Liver (tissue), 9 donors: ENCODE results near the gene IGFL4. TPM values are rescaled to one million over a fixed set of nuclear protein-coding genes. Genes with fewer than 3 reads are reported as not detected.

Source experiments
- DNase-seq: peaks from one replicate; pipeline ENCODE4 v3.0.0-alpha.2; 2017; ENCODE audit warnings: low spot score
- H3K27ac ChIP-seq, 2 donors: one replicate each; pipeline ENCODE4 v1.7.0; 2013; ENCODE audit warnings: inconsistent platforms in 2 of 2, low read length in 2 of 2, control low read depth in 1 of 2, low read depth in 1 of 2, mild to moderate bottlenecking in 1 of 2
- H3K27me3 ChIP-seq, 4 donors: one replicate each; pipeline versions ENCODE4 v1.6.1 to v1.7.0; 2013; ENCODE audit warnings: low read length in 3 of 4, inconsistent platforms in 1 of 4, mild to moderate bottlenecking in 1 of 4, moderate library complexity in 1 of 4; ENCODE audit not compliant: control insufficient read depth in 4 of 4, insufficient read depth in 4 of 4
- H3K36me3 ChIP-seq, 4 donors: one replicate each; pipeline versions ENCODE4 v1.6.1 to v1.7.0; 2013; ENCODE audit warnings: low read length in 3 of 4, mild to moderate bottlenecking in 3 of 4, low read depth in 1 of 4, moderate library complexity in 1 of 4; ENCODE audit not compliant: control insufficient read depth in 4 of 4, insufficient read depth in 3 of 4
- H3K4me1 ChIP-seq, 4 donors: one replicate each; pipeline versions ENCODE4 v1.6.1 to v1.7.0; 2013; ENCODE audit warnings: low read length in 3 of 4, mild to moderate bottlenecking in 3 of 4, moderate library complexity in 1 of 4; ENCODE audit not compliant: control insufficient read depth in 4 of 4, insufficient read depth in 4 of 4
- H3K4me3 ChIP-seq, 3 donors: one replicate each; pipeline versions ENCODE4 v1.6.1 to v1.7.0; 2013; ENCODE audit warnings: low read length in 3 of 3, control low read depth in 1 of 3, low read depth in 1 of 3, mild to moderate bottlenecking in 1 of 3
- H3K9ac ChIP-seq, 2 donors: one replicate each; pipeline ENCODE4 v1.7.0; 2013; ENCODE audit warnings: low read length in 2 of 2, mild to moderate bottlenecking in 2 of 2, moderate library complexity in 2 of 2, control low read depth in 1 of 2, low read depth in 1 of 2
- H3K9me3 ChIP-seq, 4 donors: one replicate each; pipeline versions ENCODE4 v1.6.1 to v1.7.0; 2013; ENCODE audit warnings: low read length in 3 of 4; ENCODE audit not compliant: control insufficient read depth in 4 of 4
- ATF3 ChIP-seq: IDR thresholded peaks from 2 replicates; pipeline ENCODE4 v1.6.1; 2016; ENCODE audit warnings: antibody characterized with exemption
- FOXA1 ChIP-seq: IDR thresholded peaks from 2 replicates; pipeline ENCODE4 v1.6.1; 2016; ENCODE audit warnings: antibody characterized with exemption
- FOXA2 ChIP-seq: IDR thresholded peaks from 2 replicates; pipeline ENCODE4 v1.6.1; 2016; ENCODE audit warnings: antibody characterized with exemption
- JUND ChIP-seq, 2 donors: IDR thresholded peaks; 2 replicates each; pipeline ENCODE4 v1.6.1; 2016; ENCODE audit warnings: antibody characterized with exemption in 2 of 2
- MAX ChIP-seq: IDR thresholded peaks from 2 replicates; pipeline ENCODE4 v1.6.1; 2016; ENCODE audit warnings: antibody characterized with exemption
- RAD21 ChIP-seq, 2 donors: IDR thresholded peaks; 2 replicates each; pipeline ENCODE4 v1.6.1; 2016; ENCODE audit warnings: antibody characterized with exemption in 2 of 2, mild to moderate bottlenecking in 2 of 2
- REST ChIP-seq: IDR thresholded peaks from 2 replicates; pipeline ENCODE4 v1.6.1; 2016; ENCODE audit warnings: antibody characterized with exemption, mild to moderate bottlenecking
- RXRA ChIP-seq, 2 donors: IDR thresholded peaks; 2 replicates each; pipeline ENCODE4 v1.6.1; 2017 to 2018; ENCODE audit warnings: antibody characterized with exemption in 2 of 2, mild to moderate bottlenecking in 1 of 2
- SP1 ChIP-seq: IDR thresholded peaks from 2 replicates; pipeline ENCODE4 v1.6.1; 2018; ENCODE audit warnings: antibody characterized with exemption, mild to moderate bottlenecking
- YY1 ChIP-seq: IDR thresholded peaks from 2 replicates; pipeline ENCODE4 v1.6.1; 2016; ENCODE audit warnings: antibody characterized with exemption, mild to moderate bottlenecking
- WGBS: extraction: QIAGEN DNeasy Blood & Tissue Kit; methylation state at CpG from one replicate; pipeline ENCODE4 v1.1.7; 2013; 5-methylcytosine and 5-hydroxymethylcytosine counted together
- polyA plus RNA-seq, 2 donors: library from polyadenylated mRNA; stranded (reverse) in 1 of 2; unstranded in 1 of 2; fragments of 200-250 nt in 1 of 2; fragments of >200 nt in 1 of 2; fragmentation: Nextera tagmentation in 1 of 2; extraction: Ambion mirVana in 1 of 2; gene quantifications; one replicate each; pipeline versions ENCODE4 v1.2.1 to v1.2.3, GENCODE V29; 2013 to 2015
- total RNA-seq, 2 donors: library from RNA; depleted of rRNA; stranded (reverse); fragments of >200 nt; gene quantifications; one replicate each; pipeline ENCODE4 v1.2.3, GENCODE V29; 2014
- donor health status: healthy.
- donor health status: healthy.
- donor health status: healthy.
- donor health status: healthy.
- donor health status: healthy.

IGFL4 gene
- total and polyA plus RNA-seq, 4 donors, result not detected

GRCh38 chr19:46031781-46032596, 8.8 kb downstream of the IGFL4 start:
- Histone ChIP-seq H3K4me1 (peaks cover 0 to 3% (median under 1%) of the 10 kb centered on the region in 4 donors), H3K36me3 (no peaks in the 10 kb centered on the region), H3K27me3 (no peaks in the 10 kb centered on the region), H3K9ac (no peak overlapping the region), H3K27ac (no peak overlapping the region), H3K9me3 (no peaks in the 10 kb centered on the region), H3K4me3 (no peak overlapping the region)
- no peak for TF ChIP-seq MAX
- TF ChIP-seq JUND (IDR thresholded peaks at IDR 0.05), result no peak
- 80% methylated on average over 5 of the region's 5 CpGs for whole genome bisulfite sequencing
- no peak for DNase-seq

GRCh38 chr19:46030812-46031550, 9.8 kb downstream of the IGFL4 start:
- Histone ChIP-seq H3K9ac (no peak overlapping the region), H3K27me3 (no peaks in the 10 kb centered on the region), H3K36me3 (no peaks in the 10 kb centered on the region), H3K4me1 (peaks cover 0 to 3% (median under 1%) of the 10 kb centered on the region in 4 donors), H3K27ac (no peak overlapping the region), H3K4me3 (no peak overlapping the region), H3K9me3 (no peaks in the 10 kb centered on the region)
- WGBS, result 72% methylated on average over 12 of the region's 12 CpGs
- no peak for DNase-seq
- no peak for TF ChIP-seq FOXA1
- TF ChIP-seq SP1, result no peak
- no peak for TF ChIP-seq JUND (IDR thresholded peaks at IDR 0.05)
- no peak for TF ChIP-seq ATF3
- TF ChIP-seq RAD21 (IDR thresholded peaks at IDR 0.05), result no peak
- no peak for TF ChIP-seq YY1
- no peak for TF ChIP-seq RXRA (IDR thresholded peaks at IDR 0.05)
- no peak for TF ChIP-seq REST

- Histone ChIP-seq H3K9me3 (no peaks in the 10 kb centered on the region), H3K4me3 (no peak overlapping the region), H3K9ac (no peak overlapping the region), H3K27ac (no peak overlapping the region), H3K4me1 (peaks cover 0 to 3% (median under 1%) of the 10 kb centered on the region in 4 donors), H3K36me3 (no peaks in the 10 kb centered on the region), H3K27me3 (no peaks in the 10 kb centered on the region)
- TF ChIP-seq FOXA2 (no peak), SP1 (no peak), FOXA1 (no peak)
- 80% methylated on average over 3 of the region's 3 CpGs for WGBS
- no peak for DNase-seq
Observed at GRCh38 chr19:46025835-46026234, 15.0 kb downstream of the IGFL4 start.
